Measurements from ENCODE around the gene BMP7. TPM values are rescaled to one million over a fixed set of nuclear protein-coding genes. Genes with fewer than 3 reads are reported as not detected.

Gene BMP7
- total RNA-seq, 4 donors from 2014 or later, result 4.6 to 7.1 (median 5.6) TPM

DNA sequence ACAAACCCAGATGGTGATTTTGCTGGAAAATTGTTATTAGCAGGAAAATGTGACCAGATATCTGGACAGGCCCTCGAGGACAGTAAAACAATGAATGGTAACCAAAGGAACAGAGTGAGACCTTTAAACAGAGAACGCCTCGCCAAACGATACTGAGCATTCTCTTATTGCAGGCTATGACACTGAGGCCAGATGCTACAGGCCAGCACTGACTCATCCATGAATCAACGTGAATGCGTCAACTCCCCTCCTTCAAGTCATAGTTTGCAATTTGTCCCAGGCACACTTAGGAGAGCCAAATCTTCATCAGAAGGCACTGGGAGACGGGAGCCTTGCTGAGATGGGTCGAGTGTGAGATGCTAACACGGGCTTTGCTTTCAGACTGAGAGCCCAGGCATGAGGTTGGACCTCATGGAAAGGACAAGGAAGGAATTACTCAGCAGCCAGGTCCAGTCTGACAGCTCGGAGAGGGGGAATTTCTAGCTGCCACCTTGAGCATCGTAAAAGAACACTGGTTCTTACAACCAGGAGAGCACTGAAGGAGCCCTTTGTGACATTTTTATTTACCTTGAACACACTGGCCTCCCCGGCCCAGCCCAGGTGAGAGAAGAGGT, 60.7 kb downstream of the BMP7 start:
- H3K27ac ChIP-seq (replicated peaks in 1 of 4), result no peak overlapping the region
- peaks cover 0 to 12% (median 0%) of the 10 kb centered on the region in 4 donors for H3K27me3 ChIP-seq
- H3K4me1 ChIP-seq, result no peaks in the 10 kb centered on the region
- no peak overlapping the region for H3K4me3 ChIP-seq
- TF ChIP-seq, protein P1, sequence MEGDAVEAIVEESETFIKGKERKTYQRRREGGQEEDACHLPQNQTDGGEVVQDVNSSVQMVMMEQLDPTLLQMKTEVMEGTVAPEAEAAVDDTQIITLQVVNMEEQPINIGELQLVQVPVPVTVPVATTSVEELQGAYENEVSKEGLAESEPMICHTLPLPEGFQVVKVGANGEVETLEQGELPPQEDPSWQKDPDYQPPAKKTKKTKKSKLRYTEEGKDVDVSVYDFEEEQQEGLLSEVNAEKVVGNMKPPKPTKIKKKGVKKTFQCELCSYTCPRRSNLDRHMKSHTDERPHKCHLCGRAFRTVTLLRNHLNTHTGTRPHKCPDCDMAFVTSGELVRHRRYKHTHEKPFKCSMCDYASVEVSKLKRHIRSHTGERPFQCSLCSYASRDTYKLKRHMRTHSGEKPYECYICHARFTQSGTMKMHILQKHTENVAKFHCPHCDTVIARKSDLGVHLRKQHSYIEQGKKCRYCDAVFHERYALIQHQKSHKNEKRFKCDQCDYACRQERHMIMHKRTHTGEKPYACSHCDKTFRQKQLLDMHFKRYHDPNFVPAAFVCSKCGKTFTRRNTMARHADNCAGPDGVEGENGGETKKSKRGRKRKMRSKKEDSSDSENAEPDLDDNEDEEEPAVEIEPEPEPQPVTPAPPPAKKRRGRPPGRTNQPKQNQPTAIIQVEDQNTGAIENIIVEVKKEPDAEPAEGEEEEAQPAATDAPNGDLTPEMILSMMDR (IDR thresholded peaks at IDR 0.05), result no peak
- TF ChIP-seq POLR2A (IDR thresholded peaks at IDR 0.05; ENCODE audit: low read depth) (no peak), POLR2AphosphoS5 (IDR thresholded peaks at IDR 0.05) (no peak), EP300 (IDR thresholded peaks at IDR 0.05) (no peak)
- no peaks in the 10 kb centered on the region for H3K36me3 ChIP-seq
- 70% methylated on average over 12 of the region's 12 CpGs for WGBS
- DNase-seq (ENCODE audit: extremely low spot score), result no peak
- intact Hi-C loops (cut with DNase I), result no loop called here
- H3K9me3 ChIP-seq, result peaks cover 0 to 7% (median 0%) of the 10 kb centered on the region in 4 donors

DNA sequence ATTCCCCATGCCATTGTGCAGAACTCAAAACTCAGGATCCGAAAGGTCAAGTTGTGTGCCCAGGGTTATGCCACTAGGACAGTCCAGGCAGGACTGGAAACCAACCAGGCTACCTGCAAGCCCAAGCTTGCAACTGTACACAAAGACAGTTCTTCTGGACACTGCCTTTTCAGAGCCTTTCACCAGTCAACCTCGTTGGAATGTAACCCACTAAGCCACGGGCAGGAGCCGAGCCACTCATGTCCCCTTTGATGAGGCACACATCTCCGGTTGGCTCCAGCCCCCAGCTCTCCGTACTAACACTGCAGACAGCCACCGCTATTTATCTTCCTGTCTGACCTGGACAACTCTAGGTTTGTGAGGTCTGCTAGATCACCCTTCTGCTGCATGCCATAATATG, 62.5 kb downstream of the BMP7 start:
- Histone ChIP-seq H3K27ac (replicated peaks in 1 of 4) (no peak overlapping the region), H3K36me3 (no peaks in the 10 kb centered on the region), H3K4me3 (no peak overlapping the region), H3K4me1 (no peaks in the 10 kb centered on the region), H3K27me3 (peaks cover 0 to 28% (median 0%) of the 10 kb centered on the region in 4 donors), H3K9me3 (peaks cover 0 to 7% (median 0%) of the 10 kb centered on the region in 4 donors)
- WGBS, result 90% methylated on average over 7 of the region's 7 CpGs
- no peak for DNase-seq (ENCODE audit: extremely low spot score)
- intact Hi-C loops (cut with DNase I), result no loop called here
- TF ChIP-seq, protein P1 (IDR thresholded peaks at IDR 0.05), result no peak
- TF ChIP-seq POLR2AphosphoS5 (IDR thresholded peaks at IDR 0.05), result no peak
- no peak for TF ChIP-seq POLR2A (IDR thresholded peaks at IDR 0.05; ENCODE audit: low read depth)

DNA sequence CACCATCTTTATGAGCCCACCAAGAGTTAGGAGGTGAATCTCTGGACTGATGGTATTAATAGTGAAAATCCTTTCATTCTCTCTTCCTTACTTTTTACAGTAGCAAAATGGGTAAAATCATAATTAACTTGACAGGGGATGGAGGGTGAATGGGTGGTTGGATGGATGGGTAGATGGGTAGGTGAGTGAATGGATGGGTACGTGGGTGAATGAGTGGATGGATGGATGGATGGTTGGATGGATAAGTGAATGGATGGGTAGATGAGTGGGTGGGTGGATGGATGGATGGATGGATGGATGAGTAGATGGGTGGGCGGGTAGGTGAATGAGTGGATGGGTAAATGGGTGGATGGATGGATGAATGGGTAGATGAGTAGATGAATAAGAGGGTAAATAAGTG, 63.2 kb downstream of the BMP7 start:
- TF ChIP-seq EP300 (IDR thresholded peaks at IDR 0.05), result no peak
- no peak for TF ChIP-seq POLR2AphosphoS5 (IDR thresholded peaks at IDR 0.05)
- TF ChIP-seq POLR2A (IDR thresholded peaks at IDR 0.05; ENCODE audit: low read depth), result no peak
- TF ChIP-seq, protein P1 (IDR thresholded peaks at IDR 0.05), result no peak
- WGBS, result 88% methylated on average over 2 of the region's 2 CpGs
- intact Hi-C loops (cut with DNase I), result no loop called here

DNA sequence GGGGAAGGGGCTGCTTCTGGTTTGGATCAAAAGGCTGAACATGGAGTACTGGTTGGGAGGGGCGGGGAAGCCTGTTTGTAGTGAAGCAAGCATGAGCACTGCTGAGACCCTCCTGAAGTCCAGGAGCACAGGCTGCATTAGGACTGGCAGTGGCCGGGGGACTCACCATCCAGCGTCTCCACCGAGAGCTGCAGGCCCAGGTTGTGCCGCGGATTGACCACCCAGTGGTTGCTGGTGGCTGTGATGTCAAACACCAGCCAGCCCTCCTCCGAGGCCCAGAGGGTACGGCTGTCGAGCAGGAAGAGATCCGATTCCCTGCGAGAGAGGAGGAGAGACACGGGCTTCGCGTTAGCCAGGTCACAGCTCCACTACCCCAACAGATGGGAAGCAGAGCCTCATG, 64.1 kb downstream of the BMP7 start:
- H3K9me3 ChIP-seq, result peaks cover 0 to 5% (median 0%) of the 10 kb centered on the region in 4 donors
- H3K27ac ChIP-seq (replicated peaks in 1 of 4), result no peak overlapping the region
- TF ChIP-seq POLR2A (IDR thresholded peaks at IDR 0.05; ENCODE audit: low read depth), result no peak
- no peak for TF ChIP-seq POLR2AphosphoS5 (IDR thresholded peaks at IDR 0.05)
- TF ChIP-seq EP300 (IDR thresholded peaks at IDR 0.05), result no peak
- TF ChIP-seq, protein P1 (IDR thresholded peaks at IDR 0.05), result no peak
- peaks cover 0 to 43% (median 0%) of the 10 kb centered on the region in 4 donors for H3K27me3 ChIP-seq
- H3K4me1 ChIP-seq, result no peaks in the 10 kb centered on the region
- 90% methylated on average over 14 of the region's 14 CpGs for WGBS
- intact Hi-C loops (cut with DNase I), result no loop called here
- H3K4me3 ChIP-seq, result no peak overlapping the region
- no peaks in the 10 kb centered on the region for H3K36me3 ChIP-seq
- DNase-seq (ENCODE audit: extremely low spot score), result no peak

More for the DNA sequence above, 63.2 kb downstream of the BMP7 start:
- Histone ChIP-seq H3K4me3 (no peak overlapping the region), H3K27ac (replicated peaks in 1 of 4) (no peak overlapping the region), H3K9me3 (peaks cover 0 to 7% (median 0%) of the 10 kb centered on the region in 4 donors), H3K4me1 (no peaks in the 10 kb centered on the region), H3K36me3 (no peaks in the 10 kb centered on the region), H3K27me3 (peaks cover 0 to 36% (median 0%) of the 10 kb centered on the region in 4 donors)
- DNase-seq (ENCODE audit: extremely low spot score), result no peak
